Smooth muscle cell (in vitro differentiated cells): Measurements from ENCODE around the gene TMEM207. TPM values are rescaled to one million over a fixed set of nuclear protein-coding genes. Genes with fewer than 3 reads are reported as not detected.

Experiments used
- DNase-seq: peaks from one replicate; lab custom pipeline; 2025; ENCODE audit not compliant: unreplicated experiment; lab: John Stamatoyannopoulos, UW
- H2AFZ ChIP-seq: fragments of 200-600 bp; sonication (generic); 2 replicates; pipeline ENCODE4 v1.6.0; 2016; ENCODE audit warnings: antibody characterized with exemption, low read depth, mild to moderate bottlenecking
- H3F3A ChIP-seq: fragments of 200-600 bp; sonication (generic); 2 replicates; pipeline ENCODE4 v1.6.0; 2017; ENCODE audit warnings: antibody characterized with exemption, low read depth
- H3K27ac ChIP-seq: fragments of 200-600 bp; sonication (generic); 2 replicates; pipeline ENCODE4 v1.5.1; 2016; ENCODE audit warnings: low read depth, mild to moderate bottlenecking
- H3K27me3 ChIP-seq: fragments of 200-600 bp; sonication (generic); 2 replicates; pipeline ENCODE4 v1.6.1; 2016; ENCODE audit warnings: low read depth, mild to moderate bottlenecking
- H3K36me3 ChIP-seq: fragments of 200-600 bp; sonication (generic); 2 replicates; pipeline ENCODE4 v1.5.1; 2016; ENCODE audit warnings: low read depth
- H3K4me1 ChIP-seq: fragments of 200-600 bp; sonication (generic); 2 replicates; pipeline ENCODE4 v1.5.1; 2016; ENCODE audit warnings: low read depth
- H3K4me2 ChIP-seq: fragments of 200-600 bp; sonication (generic); 2 replicates; pipeline ENCODE4 v1.6.0; 2016; ENCODE audit warnings: mild to moderate bottlenecking
- H3K4me3 ChIP-seq: fragments of 200-600 bp; sonication (generic); 2 replicates; pipeline ENCODE4 v1.5.1; 2016; ENCODE audit warnings: mild to moderate bottlenecking
- H3K79me2 ChIP-seq: fragments of 200-600 bp; sonication (generic); 2 replicates; pipeline ENCODE4 v1.6.0; 2016; ENCODE audit warnings: low read depth, mild to moderate bottlenecking
- H3K9ac ChIP-seq: fragments of 200-600 bp; sonication (generic); 2 replicates; pipeline ENCODE4 v1.6.0; 2016; ENCODE audit warnings: low read depth
- H3K9me3 ChIP-seq: fragments of 200-600 bp; sonication (generic); replicated peaks from 2 replicates; pipeline ENCODE4 v1.5.1; 2016; ENCODE audit warnings: low read depth
- H4K20me1 ChIP-seq: fragments of 200-600 bp; sonication (generic); 2 replicates; pipeline ENCODE4 v1.6.0; 2016; ENCODE audit warnings: low read depth
- WGBS: methylation state at CpG from one replicate; pipeline ENCODE4 v1.1.7; 2016; ENCODE audit warnings: low lambda C conversion rate; 5-methylcytosine and 5-hydroxymethylcytosine counted together
- polyA plus RNA-seq: library from polyadenylated mRNA; unstranded; fragments of >200 nt; fragmentation: Nextera tagmentation; extraction: Ambion mirVana; gene quantifications from 2 replicates; pipeline ENCODE4 v1.2.1, GENCODE V29; 2016
- total RNA-seq: library from RNA; depleted of rRNA; stranded (reverse); fragments of >200 nt; gene quantifications from 2 replicates; pipeline ENCODE4 v1.2.3, GENCODE V29; 2014
- TF ChIP-seq, protein P1 (sequence below): fragments of 200-600 bp; sonication (generic); IDR thresholded peaks from 2 replicates; pipeline ENCODE4 v1.5.1; 2017; ENCODE audit warnings: borderline replicate concordance, mild to moderate bottlenecking, antibody characterized with exemption; ENCODE audit not compliant: insufficient read depth, poor library complexity, severe bottlenecking

TMEM207 gene
- total and polyA plus RNA-seq, 2 experiments from 2014 or later = not detected

- H3K9me3 ChIP-seq = no peaks in the 10 kb centered on the region
- H3K27ac ChIP-seq = no peak overlapping the region
- no peak overlapping the region for H2AFZ ChIP-seq
- no peaks in the 10 kb centered on the region for H3K79me2 ChIP-seq
- H3K4me2 ChIP-seq = no peak overlapping the region
- H4K20me1 ChIP-seq = no peaks in the 10 kb centered on the region
- H3F3A ChIP-seq = no peaks in the 10 kb centered on the region
- no peak overlapping the region for H3K4me3 ChIP-seq
- no peak overlapping the region for H3K9ac ChIP-seq
- no peaks in the 10 kb centered on the region for H3K4me1 ChIP-seq
- DNase-seq = no peak
- TF ChIP-seq, protein P1, sequence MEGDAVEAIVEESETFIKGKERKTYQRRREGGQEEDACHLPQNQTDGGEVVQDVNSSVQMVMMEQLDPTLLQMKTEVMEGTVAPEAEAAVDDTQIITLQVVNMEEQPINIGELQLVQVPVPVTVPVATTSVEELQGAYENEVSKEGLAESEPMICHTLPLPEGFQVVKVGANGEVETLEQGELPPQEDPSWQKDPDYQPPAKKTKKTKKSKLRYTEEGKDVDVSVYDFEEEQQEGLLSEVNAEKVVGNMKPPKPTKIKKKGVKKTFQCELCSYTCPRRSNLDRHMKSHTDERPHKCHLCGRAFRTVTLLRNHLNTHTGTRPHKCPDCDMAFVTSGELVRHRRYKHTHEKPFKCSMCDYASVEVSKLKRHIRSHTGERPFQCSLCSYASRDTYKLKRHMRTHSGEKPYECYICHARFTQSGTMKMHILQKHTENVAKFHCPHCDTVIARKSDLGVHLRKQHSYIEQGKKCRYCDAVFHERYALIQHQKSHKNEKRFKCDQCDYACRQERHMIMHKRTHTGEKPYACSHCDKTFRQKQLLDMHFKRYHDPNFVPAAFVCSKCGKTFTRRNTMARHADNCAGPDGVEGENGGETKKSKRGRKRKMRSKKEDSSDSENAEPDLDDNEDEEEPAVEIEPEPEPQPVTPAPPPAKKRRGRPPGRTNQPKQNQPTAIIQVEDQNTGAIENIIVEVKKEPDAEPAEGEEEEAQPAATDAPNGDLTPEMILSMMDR = no peak
- H3K36me3 ChIP-seq = no peaks in the 10 kb centered on the region
- no peaks in the 10 kb centered on the region for H3K27me3 ChIP-seq
Observed at GRCh38 chr3:190467922-190468321, 18.2 kb upstream of the TMEM207 start.

DNA sequence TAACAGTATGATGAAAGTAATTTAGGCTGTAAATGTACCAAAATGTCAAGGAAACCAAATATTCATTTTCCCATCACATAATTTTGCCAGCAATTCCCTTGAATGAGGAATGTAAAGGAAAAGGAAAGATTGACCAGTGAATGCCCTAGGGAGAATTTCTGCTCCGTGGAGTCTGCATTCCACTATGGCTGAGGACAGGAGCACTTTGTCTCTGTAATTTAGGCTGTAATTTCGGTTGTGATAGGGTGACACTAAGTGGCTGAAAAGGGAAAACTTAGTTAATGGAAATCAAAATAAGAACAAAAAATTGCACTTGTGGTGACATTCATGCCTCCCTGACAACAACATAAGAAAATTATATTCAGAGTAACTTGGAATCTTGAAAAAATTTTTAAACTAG is 8.3 kb upstream of the TMEM207 start:
- Histone ChIP-seq H3F3A (no peaks in the 10 kb centered on the region), H3K36me3 (no peaks in the 10 kb centered on the region), H3K9me3 (no peaks in the 10 kb centered on the region), H3K9ac (no peak overlapping the region), H3K79me2 (no peaks in the 10 kb centered on the region), H4K20me1 (no peaks in the 10 kb centered on the region), H3K27me3 (no peaks in the 10 kb centered on the region), H3K4me2 (no peak overlapping the region), H3K4me1 (no peaks in the 10 kb centered on the region), H3K4me3 (no peak overlapping the region), H2AFZ (no peak overlapping the region), H3K27ac (no peak overlapping the region)
- TF ChIP-seq, protein P1 = no peak
- DNase-seq = no peak
- WGBS = 25% methylated on average over 2 of the region's 2 CpGs

- WGBS = 94% methylated on average over 1 of the region's 1 CpG
- Histone ChIP-seq H3K79me2 (no peaks in the 10 kb centered on the region), H4K20me1 (no peaks in the 10 kb centered on the region), H3K9ac (no peak overlapping the region), H3K36me3 (no peaks in the 10 kb centered on the region), H3K4me2 (no peak overlapping the region), H3F3A (no peaks in the 10 kb centered on the region), H2AFZ (no peak overlapping the region), H3K4me3 (no peak overlapping the region), H3K27me3 (no peaks in the 10 kb centered on the region), H3K9me3 (no peaks in the 10 kb centered on the region), H3K4me1 (no peaks in the 10 kb centered on the region), H3K27ac (no peak overlapping the region)
- no peak for DNase-seq
- TF ChIP-seq, protein P1 = no peak
Observed at GRCh38 chr3:190456770-190457169, 7.1 kb upstream of the TMEM207 start.

DNA sequence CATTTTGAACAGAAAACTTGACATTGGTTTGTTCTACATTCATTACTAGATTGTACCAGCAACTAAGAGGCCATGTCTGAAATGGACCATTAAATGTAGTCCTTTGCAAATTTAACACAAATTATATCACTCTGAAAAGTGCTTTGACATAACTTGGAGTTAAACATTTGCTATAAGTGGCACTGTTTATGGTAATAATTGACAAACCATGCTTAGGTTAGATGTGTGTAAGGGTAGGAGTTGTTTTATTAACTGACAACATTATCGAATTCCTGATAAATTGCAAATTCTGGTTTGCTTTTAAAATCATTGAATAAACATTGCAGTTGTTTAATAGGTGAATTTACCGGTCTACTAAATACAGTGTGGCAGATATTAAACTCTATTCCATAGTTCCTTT is 6.1 kb upstream of the TMEM207 start:
- no peak overlapping the region for H3K4me3 ChIP-seq
- no peaks in the 10 kb centered on the region for H4K20me1 ChIP-seq
- H3K27me3 ChIP-seq = no peaks in the 10 kb centered on the region
- no peak overlapping the region for H3K9ac ChIP-seq
- no peak overlapping the region for H2AFZ ChIP-seq
- H3K4me1 ChIP-seq = no peaks in the 10 kb centered on the region
- H3K9me3 ChIP-seq = no peaks in the 10 kb centered on the region
- H3F3A ChIP-seq = no peaks in the 10 kb centered on the region
- no peak for DNase-seq
- no peaks in the 10 kb centered on the region for H3K36me3 ChIP-seq
- H3K27ac ChIP-seq = no peak overlapping the region
- WGBS = 98% methylated on average over 2 of the region's 2 CpGs
- TF ChIP-seq, protein P1 = no peak
- no peak overlapping the region for H3K4me2 ChIP-seq
- no peaks in the 10 kb centered on the region for H3K79me2 ChIP-seq
